Thoracic aorta (tissue), 2 donors: ENCODE results near the gene HBZ. TPM values are rescaled to one million over a fixed set of nuclear protein-coding genes. Genes with fewer than 3 reads are reported as not detected.

Experiments
- ATAC-seq: fragments of 150-250 bp; one replicate; pipeline ENCODE4 v1.8.0; 2017; ENCODE audit warnings: low read depth; ENCODE audit not compliant: insufficient number of reproducible peaks, low FRiP score
- DNase-seq: peaks from one replicate; pipeline ENCODE4 v3.0.0-alpha.2; 2020; ENCODE audit warnings: low spot score
- H3K27ac ChIP-seq, 2 donors: fragments of 200-600 bp; sonication (generic); 1 replicate in 1 of 2; 2 replicates in 1 of 2; pipeline ENCODE4 v1.5.1; 2016; ENCODE audit warnings: mild to moderate bottlenecking in 2 of 2, moderate library complexity in 2 of 2
- H3K27me3 ChIP-seq: fragments of 200-600 bp; sonication (generic); replicated peaks from 2 replicates; pipeline ENCODE4 v1.6.0; 2016; ENCODE audit warnings: mild to moderate bottlenecking; ENCODE audit not compliant: insufficient read depth
- H3K36me3 ChIP-seq: fragments of 200-600 bp; sonication (generic); one replicate; pipeline ENCODE4 v1.5.1; 2016
- H3K4me1 ChIP-seq, 2 donors: fragments of 200-600 bp; sonication (generic); 1 replicate in 1 of 2; 2 replicates in 1 of 2; pipeline versions ENCODE4 v1.5.1 to v1.6.0; 2016; ENCODE audit warnings: low read depth in 2 of 2, mild to moderate bottlenecking in 1 of 2; ENCODE audit not compliant: control insufficient read depth in 1 of 2
- H3K4me3 ChIP-seq: fragments of 200-600 bp; sonication (generic); 2 replicates; pipeline ENCODE4 v1.5.1; 2016; ENCODE audit warnings: mild to moderate bottlenecking
- H3K9me3 ChIP-seq: fragments of 200-600 bp; sonication (generic); 2 replicates; pipeline ENCODE4 v1.5.1; 2016
- total RNA-seq, 2 donors: library from RNA; depleted of rRNA; stranded (reverse); fragments of >200 nt; gene quantifications; one replicate each; pipeline versions ENCODE4 v1.1.0 to v1.2.3, GENCODE V29; 2016
- TF ChIP-seq, protein P1 (sequence below): fragments of 200-600 bp; sonication (generic); IDR thresholded peaks from one replicate; pipeline ENCODE4 v1.5.1; 2019; ENCODE audit warnings: antibody characterized with exemption

The HBZ gene
- total RNA-seq, 2 donors from 2014 or later = not detected

DNA sequence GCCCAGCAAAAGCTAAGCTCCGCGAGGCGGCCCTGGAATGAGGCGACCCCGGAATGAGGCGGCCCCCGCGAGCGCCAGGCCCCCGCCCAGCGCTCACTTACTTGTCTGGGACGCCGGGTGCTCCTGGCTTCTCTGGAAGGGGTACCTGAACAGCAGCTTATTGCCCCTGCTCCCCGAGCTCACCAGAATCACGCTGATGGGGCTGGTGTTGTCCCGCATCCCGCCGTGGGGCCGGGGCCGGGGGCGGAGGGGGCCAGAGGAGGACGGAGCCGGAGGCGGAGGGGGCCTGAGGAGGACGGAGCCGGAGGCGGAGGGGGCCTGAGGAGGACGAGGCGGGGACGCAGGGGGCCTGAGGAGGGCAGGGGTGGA is 14.4 kb upstream of the HBZ start:
- H3K36me3 ChIP-seq = no peaks in the 10 kb centered on the region
- no peaks in the 10 kb centered on the region for H3K27me3 ChIP-seq
- peak overlapping the region; percentile 99 for H3K4me3 ChIP-seq
- H3K27ac ChIP-seq = peak overlapping the region; percentile 49
- ATAC-seq (no peak), DNase-seq (no peak)
- no peaks in the 10 kb centered on the region for H3K9me3 ChIP-seq
- H3K4me1 ChIP-seq = peaks cover 5 to 10% of the 10 kb centered on the region in 2 donors
- TF ChIP-seq, protein P1, sequence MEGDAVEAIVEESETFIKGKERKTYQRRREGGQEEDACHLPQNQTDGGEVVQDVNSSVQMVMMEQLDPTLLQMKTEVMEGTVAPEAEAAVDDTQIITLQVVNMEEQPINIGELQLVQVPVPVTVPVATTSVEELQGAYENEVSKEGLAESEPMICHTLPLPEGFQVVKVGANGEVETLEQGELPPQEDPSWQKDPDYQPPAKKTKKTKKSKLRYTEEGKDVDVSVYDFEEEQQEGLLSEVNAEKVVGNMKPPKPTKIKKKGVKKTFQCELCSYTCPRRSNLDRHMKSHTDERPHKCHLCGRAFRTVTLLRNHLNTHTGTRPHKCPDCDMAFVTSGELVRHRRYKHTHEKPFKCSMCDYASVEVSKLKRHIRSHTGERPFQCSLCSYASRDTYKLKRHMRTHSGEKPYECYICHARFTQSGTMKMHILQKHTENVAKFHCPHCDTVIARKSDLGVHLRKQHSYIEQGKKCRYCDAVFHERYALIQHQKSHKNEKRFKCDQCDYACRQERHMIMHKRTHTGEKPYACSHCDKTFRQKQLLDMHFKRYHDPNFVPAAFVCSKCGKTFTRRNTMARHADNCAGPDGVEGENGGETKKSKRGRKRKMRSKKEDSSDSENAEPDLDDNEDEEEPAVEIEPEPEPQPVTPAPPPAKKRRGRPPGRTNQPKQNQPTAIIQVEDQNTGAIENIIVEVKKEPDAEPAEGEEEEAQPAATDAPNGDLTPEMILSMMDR = no peak

DNA sequence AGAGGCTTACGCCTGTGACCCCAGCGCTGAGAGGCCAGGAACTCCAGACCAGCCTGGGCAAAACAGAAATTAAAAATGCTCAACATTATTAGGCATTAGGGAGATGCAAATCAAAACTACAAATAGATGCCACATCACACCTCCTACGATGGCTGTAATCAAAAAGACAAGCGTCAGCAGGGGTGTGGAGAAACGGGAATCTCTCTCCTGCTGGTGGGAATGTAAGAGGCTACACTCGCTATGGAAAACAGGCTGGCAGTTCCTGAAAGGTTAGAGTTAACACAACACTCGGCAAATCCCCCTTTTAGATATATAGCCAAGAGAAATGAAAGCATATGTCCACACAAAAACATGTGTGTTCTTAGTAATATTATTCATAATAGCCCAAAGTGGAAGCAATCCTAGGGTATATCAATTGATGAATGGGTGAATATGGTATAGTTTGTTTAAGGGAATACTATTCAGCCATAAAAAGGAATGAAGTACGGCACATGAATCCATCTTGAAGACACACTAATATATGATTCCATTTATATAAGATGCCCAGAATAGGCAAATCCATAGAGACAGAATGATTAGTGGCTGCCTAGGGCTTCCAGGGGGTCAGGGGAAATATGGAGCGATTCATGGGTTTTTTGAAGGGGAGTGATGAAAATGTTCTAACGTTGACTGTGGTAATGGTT is 12.1 kb upstream of the HBZ start:
- no peak overlapping the region for H3K4me3 ChIP-seq
- TF ChIP-seq, protein P1 = no peak
- no peaks in the 10 kb centered on the region for H3K36me3 ChIP-seq
- no peaks in the 10 kb centered on the region for H3K27me3 ChIP-seq
- no peak overlapping the region for H3K27ac ChIP-seq
- no peak for ATAC-seq
- H3K9me3 ChIP-seq = no peaks in the 10 kb centered on the region
- DNase-seq = no peak
- H3K4me1 ChIP-seq = peaks cover 5 to 10% of the 10 kb centered on the region in 2 donors

GRCh38 chr16:142405-142967 is 10.0 kb upstream of the HBZ start:
- DNase-seq (no peak), ATAC-seq (no peak)
- no peaks in the 10 kb centered on the region for H3K27me3 ChIP-seq
- no peaks in the 10 kb centered on the region for H3K36me3 ChIP-seq
- TF ChIP-seq, protein P1 = no peak
- no peak overlapping the region for H3K27ac ChIP-seq
- no peaks in the 10 kb centered on the region for H3K9me3 ChIP-seq
- H3K4me1 ChIP-seq = peaks cover 5% of the 10 kb centered on the region in 2 donors
- no peak overlapping the region for H3K4me3 ChIP-seq

- H3K27ac ChIP-seq = no peak overlapping the region
- ATAC-seq (no peak), DNase-seq (no peak)
- no peaks in the 10 kb centered on the region for H3K27me3 ChIP-seq
- no peaks in the 10 kb centered on the region for H3K4me1 ChIP-seq
- H3K9me3 ChIP-seq = no peaks in the 10 kb centered on the region
- H3K4me3 ChIP-seq = no peak overlapping the region
- TF ChIP-seq, protein P1 = no peak
- H3K36me3 ChIP-seq = no peaks in the 10 kb centered on the region
These were observed 9.4 kb upstream of the HBZ start for GRCh38 chr16:143047-143446.

DNA sequence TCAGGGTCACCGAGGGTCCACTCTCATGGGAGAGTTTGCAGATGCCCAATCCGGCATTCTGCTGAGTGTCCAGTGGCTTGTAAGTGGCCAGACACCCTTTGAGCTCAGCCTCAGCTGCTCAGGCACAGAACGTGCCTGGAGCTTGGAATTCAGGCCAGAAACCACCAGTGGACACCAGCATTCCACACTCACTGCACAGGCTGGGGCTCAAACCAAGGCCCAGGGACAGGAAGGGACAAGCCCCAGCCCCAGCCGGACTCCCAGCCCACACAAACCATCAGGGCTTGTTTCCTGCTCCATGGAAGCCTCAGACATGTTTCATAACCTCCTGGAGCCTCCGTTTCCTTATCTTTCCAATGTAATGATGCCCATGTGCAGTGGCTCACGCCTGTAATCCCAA is 9.0 kb upstream of the HBZ start:
- Histone ChIP-seq H3K27ac (no peak overlapping the region), H3K9me3 (no peaks in the 10 kb centered on the region), H3K36me3 (no peaks in the 10 kb centered on the region), H3K27me3 (no peaks in the 10 kb centered on the region), H3K4me1 (no peaks in the 10 kb centered on the region), H3K4me3 (no peak overlapping the region)
- ATAC-seq (no peak), DNase-seq (no peak)
- TF ChIP-seq, protein P1 = no peak
